ENCODE data around the gene SMAD1. TPM values are rescaled to one million over a fixed set of nuclear protein-coding genes. Genes with fewer than 3 reads are reported as not detected.

SMAD1 gene
- polyA plus RNA-seq, 1 of the 3 experiments (the other 2 are of a cell fraction): 46.0 TPM

DNA sequence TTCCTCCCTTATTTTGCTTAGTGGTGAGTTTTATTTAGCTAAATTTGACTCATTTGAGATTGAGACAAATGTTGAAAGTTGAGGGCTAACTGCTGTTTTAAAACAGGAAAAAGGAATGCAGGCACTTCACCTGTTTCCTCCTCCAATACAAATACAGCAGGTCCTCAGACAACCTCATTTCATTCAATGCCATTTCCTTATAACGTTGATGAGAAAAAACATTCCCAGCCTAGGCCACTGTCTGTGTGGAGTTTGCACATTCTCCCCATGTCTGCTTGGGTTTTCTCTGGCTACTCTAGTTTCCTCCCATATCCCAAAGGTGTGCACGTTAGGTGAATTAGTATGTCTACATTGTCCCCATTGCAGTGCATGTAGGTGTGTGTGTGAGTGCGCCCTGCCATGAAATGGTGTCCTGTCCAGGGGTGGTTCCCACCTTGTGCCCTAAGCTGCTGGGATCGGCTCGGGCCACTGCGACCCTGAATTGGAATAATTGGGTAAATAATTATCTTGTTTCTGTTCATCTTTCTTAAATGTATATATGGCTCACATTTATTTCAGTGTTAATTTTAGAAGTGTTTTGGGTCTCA, 21.9 kb downstream of the SMAD1 start (continued):
- TF ChIP-seq, protein P1, sequence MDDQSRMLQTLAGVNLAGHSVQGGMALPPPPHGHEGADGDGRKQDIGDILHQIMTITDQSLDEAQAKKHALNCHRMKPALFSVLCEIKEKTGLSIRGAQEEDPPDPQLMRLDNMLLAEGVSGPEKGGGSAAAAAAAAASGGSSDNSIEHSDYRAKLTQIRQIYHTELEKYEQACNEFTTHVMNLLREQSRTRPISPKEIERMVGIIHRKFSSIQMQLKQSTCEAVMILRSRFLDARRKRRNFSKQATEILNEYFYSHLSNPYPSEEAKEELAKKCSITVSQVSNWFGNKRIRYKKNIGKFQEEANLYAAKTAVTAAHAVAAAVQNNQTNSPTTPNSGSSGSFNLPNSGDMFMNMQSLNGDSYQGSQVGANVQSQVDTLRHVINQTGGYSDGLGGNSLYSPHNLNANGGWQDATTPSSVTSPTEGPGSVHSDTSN (IDR thresholded peaks at IDR 0.05): no peak
- TF ChIP-seq GABPA (IDR thresholded peaks at IDR 0.05; ENCODE audit: low read depth) (no peak), EZH2phosphoT487 (IDR thresholded peaks at IDR 0.05; ENCODE audit: borderline replicate concordance, low read depth) (no peak), EP300 (IDR thresholded peaks at IDR 0.05; ENCODE audit: borderline replicate concordance in 1 of 2, low read depth in 1 of 2, low read length in 1 of 2) (no peak)
- TF ChIP-seq, protein P2, sequence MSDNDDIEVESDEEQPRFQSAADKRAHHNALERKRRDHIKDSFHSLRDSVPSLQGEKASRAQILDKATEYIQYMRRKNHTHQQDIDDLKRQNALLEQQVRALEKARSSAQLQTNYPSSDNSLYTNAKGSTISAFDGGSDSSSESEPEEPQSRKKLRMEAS (IDR thresholded peaks at IDR 0.05; ENCODE audit: low read depth): no peak

DNA sequence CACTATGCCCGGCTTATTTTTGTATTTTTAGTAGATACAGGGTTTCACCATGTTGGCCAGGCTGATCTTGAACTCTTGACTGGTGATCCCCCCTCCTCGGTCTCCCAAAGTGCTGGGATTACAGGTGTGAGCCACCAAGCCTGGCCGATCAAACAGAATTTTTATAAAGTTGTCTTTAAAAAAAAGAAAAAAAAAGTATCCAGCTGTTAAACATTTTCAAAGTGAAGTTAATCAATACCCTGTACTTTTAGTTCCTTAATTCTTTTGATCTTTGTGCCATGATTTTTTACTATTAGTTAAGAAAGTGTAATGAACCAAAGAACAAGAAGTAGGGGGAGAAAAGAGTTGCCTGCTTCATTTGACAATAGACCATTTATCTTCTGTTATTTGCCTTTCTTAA, 24.3 kb downstream of the SMAD1 start:
- Histone ChIP-seq H3K27ac (ENCODE audit: low read depth in 2 of 2, low read length in 1 of 2) (no peak overlapping the region), H3K4me2 (no peak overlapping the region), H4K20me1 (ENCODE audit: insufficient read depth) (no peaks in the 10 kb centered on the region; the same call in 1 of the 2 replicates), H3F3A (replicated peaks; ENCODE audit: insufficient read depth) (no peaks in the 10 kb centered on the region), H3K9ac (no peak overlapping the region), H3K27me3 (ENCODE audit: insufficient read depth) (no peaks in the 10 kb centered on the region), H3K4me1 (ENCODE audit: control insufficient read depth in 1 of 2, insufficient read depth in 2 of 2, low read depth in 1 of 2, low read length in 1 of 2) (no peaks in the 10 kb centered on the region; a peak in 2 of 4 replicates), H3K9me3 (peaks cover 7% of the 10 kb centered on the region), H3K79me2 (ENCODE audit: insufficient read depth) (peaks cover 63% of the 10 kb centered on the region), H2AFZ (ENCODE audit: low read depth) (no peak overlapping the region), H3K9me2 (no peaks in the 10 kb centered on the region), H3K36me3 (replicated peaks in 1 of 2; ENCODE audit: control insufficient read depth in 1 of 2, insufficient read depth in 2 of 2, low read length in 1 of 2) (peaks cover 3 to 10% of the 10 kb centered on the region in 2 experiments), H3K4me3 (ENCODE audit: low read depth in 2 of 2, low read length in 1 of 2) (no peak overlapping the region)
- no peak for DNase-seq
- ChIA-PET POLR2A (no interaction called here), CTCF (interaction anchor here (0.8 to 1.3 kb wide), 2 partner anchors 20 to 51 kb away, joined by 3 read pairs; no protein-coding TSS in a partner anchor)
- 100% methylated on average over 2 of the region's 3 CpGs for WGBS (ENCODE audit: low lambda C conversion rate)
- TF ChIP-seq TAF1 (IDR thresholded peaks at IDR 0.05; ENCODE audit: borderline replicate concordance, low read depth, low read length): no peak
- no peak for TF ChIP-seq ELF1 (IDR thresholded peaks at IDR 0.05)
- no peak for TF ChIP-seq MXI1 (IDR thresholded peaks at IDR 0.05; ENCODE audit: low read depth, low read length)
- no peak for TF ChIP-seq FOXJ3 (CRISPR knock-in tag; IDR thresholded peaks at IDR 0.05)

DNA sequence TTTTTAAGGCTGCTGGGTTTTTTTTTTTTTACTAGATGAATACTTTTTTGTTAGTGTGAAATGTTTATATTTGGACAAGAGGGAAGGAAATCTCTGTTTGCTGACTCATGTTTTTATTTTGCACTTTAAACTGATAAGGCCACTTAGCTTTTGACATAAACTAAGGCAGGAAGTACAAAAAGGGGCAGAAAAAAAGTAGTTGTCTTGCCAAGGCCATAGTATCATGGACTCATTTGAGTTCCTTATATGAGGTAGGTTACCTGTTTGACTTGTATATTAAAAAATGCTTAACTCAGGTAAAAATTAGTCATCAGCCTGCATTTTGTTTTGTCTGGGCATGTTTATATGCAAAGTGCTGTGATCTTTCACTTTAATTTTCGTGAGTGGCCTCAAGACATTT, 26.0 kb downstream of the SMAD1 start:
- Histone ChIP-seq H3K36me3 (replicated peaks in 1 of 2; ENCODE audit: control insufficient read depth in 1 of 2, insufficient read depth in 2 of 2, low read length in 1 of 2) (peaks cover 3 to 13% of the 10 kb centered on the region in 2 experiments), H3K9me2 (no peaks in the 10 kb centered on the region), H3K27me3 (ENCODE audit: insufficient read depth) (no peaks in the 10 kb centered on the region), H4K20me1 (ENCODE audit: insufficient read depth) (no peaks in the 10 kb centered on the region), H3F3A (replicated peaks; ENCODE audit: insufficient read depth) (peaks cover 5% of the 10 kb centered on the region), H3K4me3 (ENCODE audit: low read depth in 2 of 2, low read length in 1 of 2) (no peak overlapping the region), H3K79me2 (ENCODE audit: insufficient read depth) (peaks cover 68% of the 10 kb centered on the region), H3K9ac (no peak overlapping the region), H3K9me3 (peaks cover 18% of the 10 kb centered on the region), H3K4me2 (no peak overlapping the region), H3K27ac (ENCODE audit: low read depth in 2 of 2, low read length in 1 of 2) (no peak overlapping the region), H2AFZ (ENCODE audit: low read depth) (no peak overlapping the region), H3K4me1 (ENCODE audit: control insufficient read depth in 1 of 2, insufficient read depth in 2 of 2, low read depth in 1 of 2, low read length in 1 of 2) (no peaks in the 10 kb centered on the region; a peak in 2 of 4 replicates)
- WGBS (ENCODE audit: low lambda C conversion rate): 92% methylated on average over 1 of the region's 1 CpG
- TF ChIP-seq, protein P1 (IDR thresholded peaks at IDR 0.05): no peak
- TF ChIP-seq EZH2phosphoT487 (IDR thresholded peaks at IDR 0.05; ENCODE audit: borderline replicate concordance, low read depth) (no peak), SMC3 (IDR thresholded peaks at IDR 0.05; ENCODE audit: low read depth, low read length) (no peak), CHD2 (IDR thresholded peaks at IDR 0.05; ENCODE audit: low read length, partially characterized antibody) (no peak), RFX5 (IDR thresholded peaks at IDR 0.05; ENCODE audit: low read length) (no peak), MXI1 (IDR thresholded peaks at IDR 0.05; ENCODE audit: low read depth, low read length) (no peak), RCOR1 (IDR thresholded peaks at IDR 0.05; ENCODE audit: low read length) (no peak), YY1 (IDR thresholded peaks at IDR 0.05; ENCODE audit: low read depth) (no peak), TCF12 (IDR thresholded peaks at IDR 0.05) (no peak), GABPA (IDR thresholded peaks at IDR 0.05; ENCODE audit: low read depth) (no peak), FOXJ3 (CRISPR knock-in tag; IDR thresholded peaks at IDR 0.05) (no peak), POLR2AphosphoS5 (IDR thresholded peaks at IDR 0.05; ENCODE audit: low read depth, low read length) (no peak)
- TF ChIP-seq, protein P3, sequence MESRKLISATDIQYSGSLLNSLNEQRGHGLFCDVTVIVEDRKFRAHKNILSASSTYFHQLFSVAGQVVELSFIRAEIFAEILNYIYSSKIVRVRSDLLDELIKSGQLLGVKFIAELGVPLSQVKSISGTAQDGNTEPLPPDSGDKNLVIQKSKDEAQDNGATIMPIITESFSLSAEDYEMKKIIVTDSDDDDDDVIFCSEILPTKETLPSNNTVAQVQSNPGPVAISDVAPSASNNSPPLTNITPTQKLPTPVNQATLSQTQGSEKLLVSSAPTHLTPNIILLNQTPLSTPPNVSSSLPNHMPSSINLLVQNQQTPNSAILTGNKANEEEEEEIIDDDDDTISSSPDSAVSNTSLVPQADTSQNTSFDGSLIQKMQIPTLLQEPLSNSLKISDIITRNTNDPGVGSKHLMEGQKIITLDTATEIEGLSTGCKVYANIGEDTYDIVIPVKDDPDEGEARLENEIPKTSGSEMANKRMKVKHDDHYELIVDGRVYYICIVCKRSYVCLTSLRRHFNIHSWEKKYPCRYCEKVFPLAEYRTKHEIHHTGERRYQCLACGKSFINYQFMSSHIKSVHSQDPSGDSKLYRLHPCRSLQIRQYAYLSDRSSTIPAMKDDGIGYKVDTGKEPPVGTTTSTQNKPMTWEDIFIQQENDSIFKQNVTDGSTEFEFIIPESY (IDR thresholded peaks at IDR 0.05; ENCODE audit: borderline replicate concordance, low read depth): no peak
- CTCF ChIA-PET: no interaction called here
- no peak for DNase-seq
- POLR2A ChIA-PET: no interaction called here

All from SK-N-SH (cell line).